Thymus (tissue), 11 donors: ENCODE measurements around the gene SEMA6A. TPM values are rescaled to one million over a fixed set of nuclear protein-coding genes. Genes with fewer than 3 reads are reported as not detected.
"Not testable (repeated sequence)": the region's sequence is repeated elsewhere in the genome, so short reads cannot be mapped to it uniquely, and the experiment has no call there.

Experiments
- DNase-seq, 9 donors: peaks; one replicate each; pipeline ENCODE4 v3.0.0-alpha.2; 2013; ENCODE audit warnings: low spot score in 9 of 9, low read depth in 6 of 9, missing footprints in 1 of 9
- H3K27ac ChIP-seq, 2 donors: one replicate each; pipeline ENCODE4 v1.5.1; 2013; ENCODE audit warnings: control low read depth in 1 of 2, low read depth in 1 of 2, low read length in 1 of 2, mild to moderate bottlenecking in 1 of 2, moderate library complexity in 1 of 2
- H3K27me3 ChIP-seq, 2 donors: one replicate each; pipeline ENCODE4 v1.5.1; 2013; ENCODE audit warnings: low read length in 1 of 2; ENCODE audit not compliant: control insufficient read depth in 2 of 2, insufficient read depth in 1 of 2
- H3K36me3 ChIP-seq, 2 donors: one replicate each; pipeline ENCODE4 v1.5.1; 2013; ENCODE audit warnings: low read length in 1 of 2, mild to moderate bottlenecking in 1 of 2, moderate library complexity in 1 of 2; ENCODE audit not compliant: control insufficient read depth in 2 of 2, insufficient read depth in 2 of 2
- H3K4me1 ChIP-seq, 2 donors: one replicate each; pipeline ENCODE4 v1.5.1; 2013; ENCODE audit warnings: low read length in 2 of 2; ENCODE audit not compliant: control insufficient read depth in 2 of 2, insufficient read depth in 2 of 2
- H3K4me3 ChIP-seq, 2 donors: one replicate each; pipeline ENCODE4 v1.5.1; 2013; ENCODE audit warnings: low read length in 2 of 2, control low read depth in 1 of 2, mild to moderate bottlenecking in 1 of 2
- H3K9me3 ChIP-seq, 2 donors: one replicate each; pipeline ENCODE4 v1.5.1; 2013; ENCODE audit warnings: low read length in 1 of 2, mild to moderate bottlenecking in 1 of 2; ENCODE audit not compliant: control insufficient read depth in 2 of 2, insufficient read depth in 1 of 2
- WGBS: extraction: QIAGEN DNeasy Blood & Tissue Kit; methylation state at CpG from one replicate; pipeline ENCODE4 v1.1.7; 2013; 5-methylcytosine and 5-hydroxymethylcytosine counted together
- polyA plus RNA-seq: library from polyadenylated mRNA; stranded (reverse); fragments of 200-250 nt; gene quantifications from one replicate; pipeline ENCODE4 v1.2.3, GENCODE V29; 2013
- total RNA-seq: library from RNA; stranded (reverse); fragments of 120-200 nt; gene quantifications from one replicate; pipeline ENCODE4 v1.2.4, GENCODE V29; 2013
- donor health status: healthy.

The SEMA6A gene
- total and polyA plus RNA-seq, 2 donors: 3.6 to 6.2 TPM

DNA sequence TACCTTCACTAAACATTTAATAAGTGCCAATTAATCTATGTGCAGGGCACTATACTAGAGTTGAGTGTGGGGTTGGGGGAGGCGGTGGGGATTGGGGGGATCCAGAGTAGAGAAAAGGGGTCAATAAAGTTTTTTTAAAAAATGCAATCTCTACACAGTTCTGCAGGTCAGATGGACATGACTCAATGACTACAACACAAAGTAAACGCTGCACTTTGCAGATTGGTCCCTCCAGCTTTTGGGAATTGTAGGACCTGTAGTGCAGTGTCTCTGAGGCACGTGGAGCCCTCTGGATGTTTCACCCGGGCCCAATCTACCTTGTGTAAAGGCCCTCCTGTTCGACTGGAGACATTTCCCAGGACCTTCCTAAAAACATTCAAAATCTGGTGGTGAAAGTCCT lies 43.5 kb downstream of the SEMA6A start:
- Histone ChIP-seq H3K4me1 (no peaks in the 10 kb centered on the region), H3K9me3 (no peaks in the 10 kb centered on the region), H3K27me3 (no peaks in the 10 kb centered on the region), H3K27ac (no peak overlapping the region), H3K36me3 (no peaks in the 10 kb centered on the region), H3K4me3 (no peak overlapping the region)
- DNase-seq: no peak
- 93% methylated on average over 5 of the region's 5 CpGs for WGBS

DNA sequence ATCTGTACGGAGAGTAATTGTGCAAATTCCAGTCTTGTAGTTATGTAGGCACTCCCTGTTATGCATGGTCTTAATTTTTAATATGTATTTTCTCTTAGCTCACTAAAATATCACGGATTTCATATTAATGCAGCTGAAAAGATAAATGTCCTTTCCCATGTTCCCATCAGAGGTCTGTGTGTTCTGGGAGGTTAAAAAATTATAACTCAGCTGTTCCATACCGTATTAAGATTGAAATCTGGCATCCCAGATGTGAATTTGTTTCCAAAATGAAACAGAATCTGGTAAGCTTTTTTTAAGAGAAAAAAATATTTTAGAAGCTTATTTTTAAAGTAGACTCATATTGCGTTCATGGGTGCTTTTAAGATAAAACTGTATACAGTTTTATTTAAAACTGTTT lies 44.3 kb downstream of the SEMA6A start:
- Histone ChIP-seq H3K4me1 (no peaks in the 10 kb centered on the region), H3K27ac (no peak overlapping the region), H3K27me3 (no peaks in the 10 kb centered on the region), H3K9me3 (no peaks in the 10 kb centered on the region), H3K36me3 (no peaks in the 10 kb centered on the region), H3K4me3 (no peak overlapping the region)
- WGBS: 90% methylated on average over 4 of the region's 4 CpGs
- no peak for DNase-seq

DNA sequence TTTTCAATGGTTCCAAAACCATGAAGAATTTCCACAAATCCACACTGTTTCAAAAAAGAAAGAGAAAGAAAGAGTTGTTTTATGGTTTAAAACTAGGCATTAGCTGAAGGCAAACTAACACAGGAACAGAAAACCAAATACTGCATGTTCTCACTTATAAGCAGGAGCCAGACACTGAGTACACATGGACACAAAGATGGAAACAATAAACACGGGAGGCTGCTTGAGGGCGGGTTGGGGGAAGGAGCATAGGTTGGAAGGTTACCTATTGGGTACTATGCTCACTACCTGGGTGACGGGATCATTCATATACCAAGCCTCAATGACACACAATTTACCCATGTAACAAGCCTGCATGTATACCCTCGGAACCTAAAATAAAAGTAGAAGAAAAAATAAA lies 45.0 kb downstream of the SEMA6A start:
- no peaks in the 10 kb centered on the region for H3K9me3 ChIP-seq
- H3K36me3 ChIP-seq: no peaks in the 10 kb centered on the region
- WGBS: 93% methylated on average over 4 of the region's 4 CpGs
- no peaks in the 10 kb centered on the region for H3K4me1 ChIP-seq
- DNase-seq: no peak
- no peak overlapping the region for H3K4me3 ChIP-seq
- no peaks in the 10 kb centered on the region for H3K27me3 ChIP-seq
- H3K27ac ChIP-seq: no peak overlapping the region

DNA sequence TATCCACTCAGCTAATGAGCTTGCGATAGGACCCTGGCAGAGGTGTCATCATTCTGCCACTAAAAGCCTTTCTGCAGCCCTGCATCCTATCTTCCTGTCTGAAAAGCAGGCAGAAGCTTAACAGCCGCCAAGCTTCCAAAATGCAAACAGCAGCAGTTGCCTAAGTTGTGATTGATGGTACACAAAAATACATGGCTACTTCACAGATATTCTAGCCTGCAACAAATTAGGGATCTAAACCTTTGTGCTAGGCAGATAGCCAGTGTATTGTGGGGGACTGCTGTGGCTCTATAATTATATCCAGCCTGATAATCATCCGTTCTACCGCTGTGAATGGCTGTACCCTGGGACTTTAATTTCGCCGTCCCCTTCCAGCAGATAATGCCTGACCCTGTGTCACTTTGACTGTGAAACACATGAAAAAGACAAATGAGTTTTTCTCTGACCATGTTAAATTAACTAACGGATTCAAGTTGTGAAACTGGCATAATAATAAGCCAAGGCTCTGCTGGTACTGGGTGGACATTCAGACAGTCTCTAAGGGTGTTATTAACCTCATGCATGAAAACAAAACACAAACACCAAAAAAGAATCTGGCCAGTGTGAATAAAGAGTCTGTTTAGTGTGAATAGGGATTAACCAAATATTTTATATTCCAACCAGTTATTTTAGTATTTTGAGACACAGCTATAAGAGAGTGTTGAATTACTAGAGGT lies 45.9 kb downstream of the SEMA6A start:
- no peaks in the 10 kb centered on the region for H3K36me3 ChIP-seq
- no peaks in the 10 kb centered on the region for H3K4me1 ChIP-seq
- H3K4me3 ChIP-seq: no peak overlapping the region
- H3K9me3 ChIP-seq: no peaks in the 10 kb centered on the region
- no peaks in the 10 kb centered on the region for H3K27me3 ChIP-seq
- H3K27ac ChIP-seq: no peak overlapping the region
- WGBS: 88% methylated on average over 7 of the region's 7 CpGs
- DNase-seq: no peak

DNA sequence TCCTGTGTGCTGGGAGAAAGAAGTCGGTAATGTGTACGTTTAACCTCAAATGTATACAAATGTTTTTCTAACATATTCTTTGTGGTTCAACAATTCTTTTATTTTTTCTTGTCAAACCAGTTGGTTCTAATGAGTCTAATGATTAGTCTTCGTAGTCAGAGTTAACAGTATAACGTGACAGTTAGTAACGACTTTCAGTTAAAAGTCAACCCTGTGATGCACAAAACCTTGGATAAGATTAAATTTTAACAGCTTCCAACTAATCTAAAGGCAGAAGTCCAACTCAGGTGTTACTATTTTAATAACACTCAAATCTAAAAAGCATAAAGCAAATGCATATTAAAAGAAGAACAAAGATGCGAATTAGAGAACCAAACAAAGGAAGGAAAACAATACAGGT lies 47.0 kb downstream of the SEMA6A start:
- DNase-seq: no peak
- Histone ChIP-seq H3K9me3 (no peaks in the 10 kb centered on the region), H3K36me3 (no peaks in the 10 kb centered on the region), H3K27me3 (no peaks in the 10 kb centered on the region), H3K4me3 (no peak overlapping the region), H3K27ac (no peak overlapping the region), H3K4me1 (no peaks in the 10 kb centered on the region)
- 96% methylated on average over 6 of the region's 6 CpGs for WGBS

DNA sequence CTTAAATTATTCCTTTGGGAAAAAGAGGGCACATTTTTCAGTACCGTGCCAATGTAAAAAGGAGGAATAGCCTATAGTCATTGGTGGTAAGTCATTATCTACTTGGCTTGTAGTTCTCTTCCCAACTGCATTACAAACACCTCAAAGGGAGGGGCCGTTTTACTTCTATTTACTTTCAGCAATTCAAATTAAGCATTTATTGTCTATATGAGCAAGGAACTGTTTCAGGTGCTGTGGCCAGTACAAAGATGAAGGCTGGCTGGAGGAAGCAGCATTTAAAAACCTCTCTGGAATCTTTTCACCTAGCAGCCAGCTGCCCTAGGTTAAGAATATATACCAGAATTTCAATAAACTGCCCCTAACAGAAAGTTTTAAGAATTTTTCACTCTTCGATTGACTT lies 48.9 kb downstream of the SEMA6A start:
- WGBS: 97% methylated on average over 3 of the region's 3 CpGs
- Histone ChIP-seq H3K27ac (no peak overlapping the region), H3K4me3 (no peak overlapping the region), H3K27me3 (no peaks in the 10 kb centered on the region), H3K9me3 (no peaks in the 10 kb centered on the region), H3K4me1 (peaks cover 0 to 2% of the 10 kb centered on the region in 2 donors), H3K36me3 (no peaks in the 10 kb centered on the region)
- DNase-seq: no peak

DNA sequence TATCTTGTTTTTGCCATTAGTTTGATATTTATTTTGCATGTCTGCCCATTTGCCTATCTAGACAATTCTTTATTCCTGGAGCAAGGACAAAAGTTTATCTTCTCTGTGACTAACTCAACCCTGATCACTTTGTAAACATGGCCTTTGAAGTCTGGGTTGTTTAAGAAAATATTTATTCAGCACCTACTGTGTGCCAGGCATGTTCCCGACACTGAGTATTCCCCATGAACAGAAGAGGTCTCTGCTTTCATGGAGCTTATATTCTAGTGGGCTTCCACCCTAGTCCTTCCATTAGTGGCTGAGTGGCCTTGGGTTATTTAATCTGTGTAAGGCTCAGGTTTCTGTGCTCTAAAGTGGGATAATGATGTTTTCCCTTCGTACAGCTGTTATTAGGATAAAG lies 49.7 kb downstream of the SEMA6A start:
- DNase-seq: no peak
- 96% methylated on average over 2 of the region's 2 CpGs for WGBS
- Histone ChIP-seq H3K4me3 (no peak overlapping the region), H3K27me3 (no peaks in the 10 kb centered on the region), H3K27ac (no peak overlapping the region), H3K36me3 (no peaks in the 10 kb centered on the region), H3K9me3 (no peaks in the 10 kb centered on the region), H3K4me1 (peaks cover 0 to 2% of the 10 kb centered on the region in 2 donors)

DNA sequence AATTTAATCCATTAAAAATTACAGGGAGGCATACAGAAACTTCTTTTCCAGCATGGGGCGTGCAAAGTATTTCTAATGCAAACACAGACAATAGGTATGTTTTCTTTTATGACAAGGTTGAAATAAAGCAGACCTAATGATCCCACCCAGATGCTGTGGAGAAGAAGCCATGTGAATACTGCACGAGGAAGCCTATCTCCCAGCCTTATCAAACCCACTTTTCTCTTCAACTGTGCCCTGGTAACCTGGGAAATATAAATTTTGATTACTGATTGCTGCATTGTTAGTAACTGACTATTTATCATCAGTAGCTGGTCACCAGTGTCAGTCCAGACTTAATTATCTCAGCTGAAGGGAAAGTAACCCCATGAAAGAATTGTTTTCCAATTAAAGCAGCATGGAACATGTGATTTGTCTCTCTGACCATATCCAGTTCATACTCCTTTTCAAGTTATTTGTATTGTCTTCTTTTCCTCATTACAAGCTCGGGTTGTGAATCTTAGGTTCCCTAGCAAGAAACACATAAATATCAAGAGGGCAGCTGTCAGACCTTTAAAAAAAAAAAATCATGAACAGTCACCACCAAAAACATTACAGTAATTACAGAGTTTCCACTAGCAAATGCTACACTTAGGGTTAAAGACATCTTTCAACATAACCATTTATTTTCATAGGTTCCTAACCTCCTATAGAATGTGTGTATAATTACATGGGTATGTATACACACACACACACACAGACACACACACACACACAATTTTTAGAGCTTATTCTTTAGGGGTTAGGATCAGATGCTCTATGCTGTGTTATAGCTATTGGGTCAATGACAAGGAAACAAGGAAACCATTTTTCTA lies 50.3 kb downstream of the SEMA6A start:
- Histone ChIP-seq H3K4me1 (peaks cover 0 to 2% of the 10 kb centered on the region in 2 donors), H3K36me3 (no peaks in the 10 kb centered on the region), H3K27me3 (no peaks in the 10 kb centered on the region), H3K9me3 (no peaks in the 10 kb centered on the region), H3K4me3 (no peak overlapping the region), H3K27ac (no peak overlapping the region)
- DNase-seq: no peak
- 95% methylated on average over 3 of the region's 3 CpGs for WGBS

DNA sequence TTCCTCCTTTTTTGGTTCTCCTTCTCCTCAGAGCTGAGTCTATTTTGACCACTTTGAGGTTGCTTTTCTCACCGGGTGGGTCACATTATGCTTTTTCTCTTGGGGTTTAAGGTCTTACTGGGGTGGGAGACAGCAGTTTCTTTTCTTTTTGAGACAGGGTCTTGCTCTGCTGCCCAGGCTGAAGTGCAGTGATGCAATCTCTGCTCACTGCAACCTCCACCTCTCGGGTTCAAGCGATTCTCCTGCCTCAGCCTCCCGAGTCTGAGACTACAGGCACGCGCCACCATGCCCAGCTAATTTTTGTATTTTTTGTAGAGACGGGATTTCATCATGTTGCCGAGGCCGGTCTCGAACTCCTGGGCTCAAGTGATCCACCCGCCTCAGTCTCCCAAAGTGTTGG lies 51.4 kb downstream of the SEMA6A start:
- not testable (repeated sequence) for H3K9me3 ChIP-seq, H3K36me3 ChIP-seq, DNase-seq, H3K4me1 ChIP-seq, H3K4me3 ChIP-seq, H3K27ac ChIP-seq, H3K27me3 ChIP-seq
- WGBS: 96% methylated on average over 11 of the region's 11 CpGs
